Uterine smooth muscle cell (primary cell): Measurements from ENCODE around the gene MED25. TPM values are rescaled to one million over a fixed set of nuclear protein-coding genes. Genes with fewer than 3 reads are reported as not detected.

ENCODE experiments used
- total RNA-seq: library from RNA; depleted of rRNA; stranded (reverse); fragments of >200 nt; gene quantifications from 2 replicates; pipeline ENCODE4 v1.2.3, GENCODE V29; 2014

The MED25 gene
- total RNA-seq, result 17.6 and 20.6 TPM in 2 replicates

DNA sequence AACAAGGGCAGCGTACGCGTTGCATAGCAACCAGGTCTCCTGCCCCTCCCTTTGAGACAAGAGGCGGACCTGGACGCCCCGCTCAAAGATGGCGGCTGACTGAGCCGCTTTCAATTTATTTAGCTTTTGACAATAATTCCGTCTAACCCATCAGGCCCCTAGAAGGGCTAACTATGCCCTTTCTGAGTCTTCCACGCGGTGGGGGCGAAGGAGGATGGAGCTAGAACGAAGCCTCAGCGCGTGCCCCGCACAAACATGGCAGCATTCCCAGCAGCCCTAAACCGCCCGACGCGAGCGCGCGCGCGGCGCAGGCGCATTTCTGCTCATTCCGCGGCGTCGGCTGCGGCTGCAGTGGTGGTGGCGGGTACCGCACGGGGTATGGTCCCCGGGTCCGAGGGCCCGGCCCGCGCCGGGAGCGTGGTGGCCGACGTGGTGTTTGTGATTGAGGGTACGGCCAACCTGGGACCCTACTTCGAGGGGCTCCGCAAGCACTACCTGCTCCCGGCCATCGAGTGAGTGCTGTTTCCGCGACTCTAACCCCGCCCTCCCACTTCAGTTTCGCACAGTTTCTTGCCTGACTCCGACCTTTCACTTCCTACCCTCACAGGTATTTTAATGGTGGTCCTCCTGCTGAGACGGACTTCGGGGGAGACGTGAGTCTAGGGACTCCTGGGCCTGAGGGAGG lies at the start of gene MED25:
MED25 (plus strand) TSS at position 326 of the 685 bp plus-strand sequence; CDS start at position 379, 53 bp downstream.

DNA sequence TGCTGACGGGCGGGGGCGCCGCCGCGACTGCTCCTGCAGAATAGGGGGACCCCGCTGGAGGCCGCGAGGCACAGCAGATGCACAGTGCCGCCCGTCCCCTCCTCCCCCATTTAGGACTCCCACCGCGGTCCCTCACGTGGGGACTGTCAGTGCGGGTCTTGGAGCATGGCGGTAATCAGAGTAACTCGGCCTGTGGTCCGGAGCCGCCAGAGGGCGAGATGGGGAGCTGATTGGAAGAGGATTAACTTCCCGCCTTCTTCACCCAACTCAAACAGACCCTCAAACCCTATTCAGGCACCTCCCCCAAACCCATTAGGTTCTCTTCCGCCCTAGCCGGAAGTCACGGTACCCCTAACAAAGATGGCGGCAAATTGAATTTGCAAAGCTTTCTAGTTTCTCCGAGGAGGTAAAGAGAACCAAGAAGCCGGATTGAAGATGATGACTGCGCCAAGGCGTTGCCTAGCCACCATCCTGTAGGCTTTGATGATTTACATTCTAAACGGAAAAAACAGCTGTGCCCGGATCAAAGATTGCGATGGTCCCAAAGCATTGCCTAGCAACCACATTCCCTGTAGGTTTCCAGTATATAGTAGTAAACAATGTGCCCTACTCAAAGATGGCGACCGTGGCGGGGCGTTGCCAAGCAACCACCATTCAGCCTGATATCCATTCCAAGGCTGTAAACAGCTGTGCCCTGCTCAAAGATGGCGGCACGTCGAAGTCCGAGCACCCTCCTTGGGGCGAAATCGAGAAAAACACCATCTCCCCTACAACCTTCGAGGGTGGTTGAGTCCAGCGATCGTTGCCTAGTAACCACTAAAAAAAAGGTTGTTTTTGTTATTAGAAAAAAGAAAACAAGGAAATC lies 4.9 kb upstream of the MED25 start, which contains the start of gene FUZ:
FUZ (minus strand) TSS at position 296 of the 865 bp plus-strand sequence; CDS start at position 110, 186 bp downstream.

DNA sequence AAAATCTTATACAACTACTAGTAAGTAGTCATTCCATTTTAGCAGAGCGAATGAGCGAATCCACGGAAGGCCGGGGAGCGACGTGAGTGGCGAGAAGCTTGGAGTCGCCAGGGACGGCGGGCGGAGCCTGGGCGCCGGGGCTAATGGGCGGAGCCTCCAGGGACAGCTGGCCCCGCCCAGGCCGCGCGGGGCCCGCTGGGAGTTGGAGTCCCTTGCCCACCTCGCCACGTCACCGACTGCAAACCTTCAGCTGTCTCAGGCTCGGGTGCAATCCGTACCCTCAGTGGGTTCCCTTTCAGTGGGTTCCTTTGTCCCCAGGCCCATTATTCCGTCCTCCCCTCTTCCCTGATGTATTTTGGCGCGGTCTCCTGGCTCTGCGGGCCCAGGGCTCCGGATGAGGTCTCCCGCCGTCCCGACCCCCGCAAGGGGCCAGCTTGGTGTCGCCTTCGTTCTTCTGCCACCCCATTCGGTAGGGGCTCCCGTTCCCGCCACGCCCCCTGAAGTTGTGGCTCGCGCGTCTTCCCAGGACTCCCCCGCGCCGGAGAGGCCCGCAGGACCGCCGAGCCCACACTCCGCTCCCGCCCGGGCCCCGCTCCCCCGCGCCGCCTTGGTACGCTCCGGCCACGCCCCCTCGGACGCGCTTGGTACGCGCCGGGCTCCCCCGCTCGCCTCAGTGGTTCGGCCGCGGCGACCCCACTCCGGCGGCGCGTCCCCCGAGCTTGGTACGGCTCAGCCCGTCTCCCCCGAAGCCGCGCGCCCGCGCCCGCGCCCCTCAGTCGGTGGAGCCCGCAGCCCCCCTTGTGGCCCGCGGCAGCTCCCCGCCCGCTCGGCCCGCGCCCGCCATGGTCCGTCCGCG lies 32.6 kb downstream of the MED25 start, which contains the start of gene PTOV1:
PTOV1 (plus strand) TSS at position 673 of the 856 bp plus-strand sequence.

DNA sequence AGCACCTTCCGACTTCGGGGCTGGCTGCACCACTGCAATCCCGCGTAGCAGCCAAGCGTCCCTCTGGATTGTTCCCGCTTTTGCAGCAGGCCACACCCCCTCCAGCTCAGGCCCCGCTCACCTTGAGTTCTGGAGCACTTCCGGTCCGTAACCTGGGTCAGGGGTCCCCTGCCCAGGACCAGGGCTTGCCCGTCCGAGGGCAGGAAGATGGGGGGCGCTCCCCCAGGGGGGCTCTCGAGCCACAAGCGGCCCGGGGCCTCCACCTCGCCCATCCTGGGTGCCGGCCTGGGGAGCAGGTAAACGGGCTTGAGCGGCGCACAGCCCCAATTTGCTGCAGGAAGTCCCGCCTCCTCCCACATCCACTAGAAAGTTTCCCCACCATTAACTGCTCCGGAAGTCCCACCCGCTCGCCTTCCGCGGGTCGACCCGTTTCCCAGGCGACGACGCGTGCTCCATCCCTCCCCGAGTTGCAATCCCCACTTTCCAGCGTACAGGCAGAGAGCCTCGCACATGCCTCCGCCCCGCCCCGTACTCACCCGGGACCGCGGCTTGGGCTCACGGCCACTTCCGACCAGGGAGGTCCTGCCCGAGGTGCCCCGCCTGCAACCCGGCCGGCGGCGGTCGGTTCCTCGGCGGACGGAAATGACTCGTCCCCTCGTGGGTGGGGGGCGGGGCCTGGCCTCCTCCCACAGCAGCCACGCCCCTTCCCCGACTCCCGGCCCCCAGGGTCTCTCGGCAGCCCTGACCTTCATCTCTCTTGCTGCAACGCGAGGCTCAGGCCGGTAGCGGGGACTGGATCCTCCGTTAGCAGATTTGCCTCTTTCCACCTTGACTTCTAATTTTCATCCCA lies 49.1 kb downstream of the MED25 start, which contains the start of gene PNKP:
PNKP (minus strand) TSS at position 644 of the 850 bp plus-strand sequence; CDS start at position 272, 372 bp downstream.

DNA sequence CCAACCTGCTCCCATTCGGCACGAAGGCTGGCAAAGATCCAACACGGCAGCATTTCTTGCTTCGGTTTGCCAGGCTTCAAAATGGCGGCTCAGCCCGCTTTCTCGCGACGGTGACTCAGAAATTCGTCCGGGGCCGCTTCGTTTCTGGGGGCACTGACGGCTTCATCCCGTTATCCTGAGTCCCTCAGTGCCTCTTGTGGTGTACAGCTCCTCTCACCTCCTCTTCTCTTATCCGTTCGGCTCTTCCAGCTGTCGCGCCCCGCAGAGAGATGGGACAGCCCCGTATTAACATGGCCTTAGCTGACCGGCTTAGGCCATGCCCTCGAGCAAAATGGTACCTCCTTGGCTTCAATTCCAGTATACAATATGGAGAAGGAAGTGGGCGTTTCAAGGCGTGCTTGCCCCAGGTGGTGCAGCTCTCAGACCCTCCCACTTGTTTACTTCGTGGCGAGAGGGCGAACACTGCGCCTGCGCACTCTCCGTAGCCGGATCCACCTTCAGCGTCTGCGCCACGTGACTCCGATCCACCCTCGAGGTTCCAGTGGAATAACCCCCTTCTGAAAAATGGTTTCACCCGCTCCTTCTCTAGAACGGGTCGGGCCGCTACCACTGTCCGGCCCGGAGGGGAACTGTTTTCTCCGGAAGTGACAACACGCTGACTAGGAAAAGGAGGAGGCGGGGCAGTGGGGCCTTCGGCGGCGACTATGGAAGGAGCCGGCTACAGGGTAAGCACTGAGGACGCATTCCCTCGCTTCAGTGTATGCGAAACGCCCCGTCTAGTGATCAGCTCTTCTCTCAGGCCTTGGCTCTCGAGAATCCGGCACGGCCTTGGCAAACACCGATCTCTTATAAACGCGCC lies 59.2 kb downstream of the MED25 start, which contains the start of the genes AKT1S1 and TBC1D17:
AKT1S1 (minus strand) TSS at position 336 of the 859 bp plus-strand sequence. CDS start 4,060 bp downstream, outside the sequence.
TBC1D17 (plus strand) TSS at position 683 of the 859 bp plus-strand sequence; CDS start at position 705, 22 bp downstream.

Other genes starting within 250 kb of the MED25 start
- gene NOSIP, start 237.7 kb upstream of the MED25 start, total RNA-seq, result 58.2 and 78.7 TPM in 2 replicates
- 0.33 and 0.75 TPM in 2 replicates for gene PRRG2, start 237.0 kb upstream of the MED25 start, total RNA-seq
- gene PRR12, start 227.1 kb upstream of the MED25 start, total RNA-seq, result 2.4 and 3.1 TPM in 2 replicates
- gene RRAS, start 178.1 kb upstream of the MED25 start, total RNA-seq, result 41.3 and 58.6 TPM in 2 replicates
- gene SCAF1, start 176.1 kb upstream of the MED25 start, total RNA-seq, result 17.3 and 18.1 TPM in 2 replicates
- 43.1 and 45.6 TPM in 2 replicates for gene IRF3, start 152.4 kb upstream of the MED25 start, total RNA-seq
- gene BCL2L12, start 152.4 kb upstream of the MED25 start, total RNA-seq, result 3.2 and 7.5 TPM in 2 replicates
- gene PRMT1, start 141.0 kb upstream of the MED25 start, total RNA-seq, result 325 and 532 TPM in 2 replicates
- 0.66 and 0.87 TPM in 2 replicates for gene ADM5, start 128.7 kb upstream of the MED25 start, total RNA-seq
- gene CPT1C, start 127.2 kb upstream of the MED25 start, total RNA-seq, result 15.6 and 25.6 TPM in 2 replicates
- gene TSKS, start 55.0 kb upstream of the MED25 start, total RNA-seq, result 0.12 TPM in 1 of 2 replicates, not detected in the other
- 76.3 and 88.5 TPM in 2 replicates for gene AP2A1, start 51.3 kb upstream of the MED25 start, total RNA-seq
- gene FUZ, start 5.0 kb upstream of the MED25 start, total RNA-seq, result 19.0 and 25.4 TPM in 2 replicates
- 44.5 and 60.0 TPM in 2 replicates for gene PTOV1, start 32.9 kb downstream of the MED25 start, total RNA-seq
- 67.9 and 72.8 TPM in 2 replicates for gene PNKP, start 49.3 kb downstream of the MED25 start, total RNA-seq
- gene AKT1S1, start 59.1 kb downstream of the MED25 start, total RNA-seq, result 7.5 and 10.4 TPM in 2 replicates
- 11.6 and 14.7 TPM in 2 replicates for gene TBC1D17, start 59.4 kb downstream of the MED25 start, total RNA-seq
- gene IL4I1, start 78.6 kb downstream of the MED25 start, total RNA-seq, result 1.2 and 1.3 TPM in 2 replicates
- gene ATF5, start 110.9 kb downstream of the MED25 start, total RNA-seq, result 5.1 and 7.9 TPM in 2 replicates
- 20.6 and 32.6 TPM in 2 replicates for gene NUP62, start 111.2 kb downstream of the MED25 start, total RNA-seq
- gene SIGLEC11, start 142.9 kb downstream of the MED25 start, total RNA-seq, result not detected in 2 replicates
- 23.0 and 26.5 TPM in 2 replicates for gene VRK3, start 207.1 kb downstream of the MED25 start, total RNA-seq
- 6.5 and 10.7 TPM in 2 replicates for gene ZNF473, start 207.7 kb downstream of the MED25 start, total RNA-seq